ENCODE data around the gene ZNF408.
A peak's percentile ranks its signal among the peaks of the same experiment; 100 is the strongest.

Gene ZNF408

GRCh38 chr11:46681814-46682213 lies 19.0 kb upstream of the ZNF408 start:
- no peaks in the 10 kb centered on the region for H3K27me3 ChIP-seq (ENCODE audit: control insufficient read depth in 2 of 2, insufficient read depth in 2 of 2, low read length in 2 of 2)
- no peaks in the 10 kb centered on the region for H3K9me3 ChIP-seq (ENCODE audit: control insufficient read depth in 2 of 2, low read length in 2 of 2)
- H3K36me3 ChIP-seq (ENCODE audit: control insufficient read depth in 2 of 2, insufficient read depth in 2 of 2, low read length in 2 of 2): peaks cover 59 to 63% of the 10 kb centered on the region in 2 donors
- no peak overlapping the region for H3K4me3 ChIP-seq (ENCODE audit: low read length in 2 of 2)
- H3K4me1 ChIP-seq (ENCODE audit: control insufficient read depth in 2 of 2, insufficient read depth in 2 of 2, low read length in 2 of 2): no peaks in the 10 kb centered on the region
- no peak overlapping the region for H3K9ac ChIP-seq (ENCODE audit: low read depth in 1 of 2, low read length in 2 of 2)
- no peak overlapping the region for H3K27ac ChIP-seq (ENCODE audit: low read depth in 2 of 2, low read length in 2 of 2)

GRCh38 chr11:46682773-46683752 lies 17.8 kb upstream of the ZNF408 start:
- no peaks in the 10 kb centered on the region for H3K27me3 ChIP-seq (ENCODE audit: control insufficient read depth in 2 of 2, insufficient read depth in 2 of 2, low read length in 2 of 2)
- no peak overlapping the region for H3K4me3 ChIP-seq (ENCODE audit: low read length in 2 of 2)
- H3K27ac ChIP-seq (ENCODE audit: low read depth in 2 of 2, low read length in 2 of 2): no peak overlapping the region
- H3K9ac ChIP-seq (ENCODE audit: low read depth in 1 of 2, low read length in 2 of 2): no peak overlapping the region
- no peaks in the 10 kb centered on the region for H3K9me3 ChIP-seq (ENCODE audit: control insufficient read depth in 2 of 2, low read length in 2 of 2)
- peaks cover 63 to 69% of the 10 kb centered on the region in 2 donors for H3K36me3 ChIP-seq (ENCODE audit: control insufficient read depth in 2 of 2, insufficient read depth in 2 of 2, low read length in 2 of 2)
- H3K4me1 ChIP-seq (ENCODE audit: control insufficient read depth in 2 of 2, insufficient read depth in 2 of 2, low read length in 2 of 2): no peaks in the 10 kb centered on the region

GRCh38 chr11:46684367-46684766 lies 16.5 kb upstream of the ZNF408 start:
- no peaks in the 10 kb centered on the region for H3K27me3 ChIP-seq (ENCODE audit: control insufficient read depth in 2 of 2, insufficient read depth in 2 of 2, low read length in 2 of 2)
- H3K9ac ChIP-seq (ENCODE audit: low read depth in 1 of 2, low read length in 2 of 2): no peak overlapping the region
- no peak overlapping the region for H3K4me3 ChIP-seq (ENCODE audit: low read length in 2 of 2)
- no peaks in the 10 kb centered on the region for H3K9me3 ChIP-seq (ENCODE audit: control insufficient read depth in 2 of 2, low read length in 2 of 2)
- peaks cover 54 to 66% of the 10 kb centered on the region in 2 donors for H3K36me3 ChIP-seq (ENCODE audit: control insufficient read depth in 2 of 2, insufficient read depth in 2 of 2, low read length in 2 of 2)
- no peaks in the 10 kb centered on the region for H3K4me1 ChIP-seq (ENCODE audit: control insufficient read depth in 2 of 2, insufficient read depth in 2 of 2, low read length in 2 of 2)
- no peak overlapping the region for H3K27ac ChIP-seq (ENCODE audit: low read depth in 2 of 2, low read length in 2 of 2)

- H3K9ac ChIP-seq (ENCODE audit: low read depth in 1 of 2, low read length in 2 of 2): no peak overlapping the region
- H3K27ac ChIP-seq (ENCODE audit: low read depth in 2 of 2, low read length in 2 of 2): peak overlapping the region in 1 of 2 donors; percentile 2
Measured at GRCh38 chr11:46686886-46687795, 13.7 kb upstream of the ZNF408 start.

GRCh38 chr11:46690702-46691101 lies 10.1 kb upstream of the ZNF408 start:
- H3K9ac ChIP-seq (ENCODE audit: low read depth in 1 of 2, low read length in 2 of 2): no peak overlapping the region

More at GRCh38 chr11:46686886-46687795, 13.7 kb upstream of the ZNF408 start:
- no peaks in the 10 kb centered on the region for H3K27me3 ChIP-seq (ENCODE audit: control insufficient read depth in 2 of 2, insufficient read depth in 2 of 2, low read length in 2 of 2)
- H3K9me3 ChIP-seq (ENCODE audit: control insufficient read depth in 2 of 2, low read length in 2 of 2): no peaks in the 10 kb centered on the region
- no peak overlapping the region for H3K4me3 ChIP-seq (ENCODE audit: low read length in 2 of 2)
- peaks cover 38 to 55% of the 10 kb centered on the region in 2 donors for H3K36me3 ChIP-seq (ENCODE audit: control insufficient read depth in 2 of 2, insufficient read depth in 2 of 2, low read length in 2 of 2)
- H3K4me1 ChIP-seq (ENCODE audit: control insufficient read depth in 2 of 2, insufficient read depth in 2 of 2, low read length in 2 of 2): no peaks in the 10 kb centered on the region

GRCh38 chr11:46692450-46692849 lies 8.4 kb upstream of the ZNF408 start:
- Histone ChIP-seq H3K9me3 (ENCODE audit: control insufficient read depth in 2 of 2, low read length in 2 of 2) (no peaks in the 10 kb centered on the region), H3K9ac (ENCODE audit: low read depth in 1 of 2, low read length in 2 of 2) (no peak overlapping the region), H3K4me3 (ENCODE audit: low read length in 2 of 2) (no peak overlapping the region), H3K4me1 (ENCODE audit: control insufficient read depth in 2 of 2, insufficient read depth in 2 of 2, low read length in 2 of 2) (peaks cover 2 to 6% of the 10 kb centered on the region in 2 donors), H3K36me3 (ENCODE audit: control insufficient read depth in 2 of 2, insufficient read depth in 2 of 2, low read length in 2 of 2) (peaks cover 52 to 66% of the 10 kb centered on the region in 2 donors), H3K27me3 (ENCODE audit: control insufficient read depth in 2 of 2, insufficient read depth in 2 of 2, low read length in 2 of 2) (no peaks in the 10 kb centered on the region), H3K27ac (ENCODE audit: low read depth in 2 of 2, low read length in 2 of 2) (no peak overlapping the region)

More at GRCh38 chr11:46690702-46691101, 10.1 kb upstream of the ZNF408 start:
- Histone ChIP-seq H3K4me3 (ENCODE audit: low read length in 2 of 2) (no peak overlapping the region), H3K27ac (ENCODE audit: low read depth in 2 of 2, low read length in 2 of 2) (no peak overlapping the region), H3K9me3 (ENCODE audit: control insufficient read depth in 2 of 2, low read length in 2 of 2) (no peaks in the 10 kb centered on the region), H3K4me1 (ENCODE audit: control insufficient read depth in 2 of 2, insufficient read depth in 2 of 2, low read length in 2 of 2) (no peaks in the 10 kb centered on the region), H3K36me3 (ENCODE audit: control insufficient read depth in 2 of 2, insufficient read depth in 2 of 2, low read length in 2 of 2) (peaks cover 54 to 68% of the 10 kb centered on the region in 2 donors), H3K27me3 (ENCODE audit: control insufficient read depth in 2 of 2, insufficient read depth in 2 of 2, low read length in 2 of 2) (no peaks in the 10 kb centered on the region)

GRCh38 chr11:46693597-46694012 lies 7.2 kb upstream of the ZNF408 start:
- H3K27me3 ChIP-seq (ENCODE audit: control insufficient read depth in 2 of 2, insufficient read depth in 2 of 2, low read length in 2 of 2): no peaks in the 10 kb centered on the region
- no peak overlapping the region for H3K4me3 ChIP-seq (ENCODE audit: low read length in 2 of 2)
- H3K9me3 ChIP-seq (ENCODE audit: control insufficient read depth in 2 of 2, low read length in 2 of 2): no peaks in the 10 kb centered on the region
- H3K4me1 ChIP-seq (ENCODE audit: control insufficient read depth in 2 of 2, insufficient read depth in 2 of 2, low read length in 2 of 2): peaks cover 6 to 14% of the 10 kb centered on the region in 2 donors
- no peak overlapping the region for H3K9ac ChIP-seq (ENCODE audit: low read depth in 1 of 2, low read length in 2 of 2)
- no peak overlapping the region for H3K27ac ChIP-seq (ENCODE audit: low read depth in 2 of 2, low read length in 2 of 2)
- H3K36me3 ChIP-seq (ENCODE audit: control insufficient read depth in 2 of 2, insufficient read depth in 2 of 2, low read length in 2 of 2): peaks cover 42 to 55% of the 10 kb centered on the region in 2 donors

GRCh38 chr11:46694072-46694471 lies 6.8 kb upstream of the ZNF408 start:
- peaks cover 42 to 54% of the 10 kb centered on the region in 2 donors for H3K36me3 ChIP-seq (ENCODE audit: control insufficient read depth in 2 of 2, insufficient read depth in 2 of 2, low read length in 2 of 2)
- no peaks in the 10 kb centered on the region for H3K9me3 ChIP-seq (ENCODE audit: control insufficient read depth in 2 of 2, low read length in 2 of 2)

GRCh38 chr11:46694607-46695006 lies 6.2 kb upstream of the ZNF408 start:
- H3K4me1 ChIP-seq (ENCODE audit: control insufficient read depth in 2 of 2, insufficient read depth in 2 of 2, low read length in 2 of 2): peaks cover 13 to 22% of the 10 kb centered on the region in 2 donors

More at GRCh38 chr11:46694072-46694471, 6.8 kb upstream of the ZNF408 start:
- H3K4me1 ChIP-seq (ENCODE audit: control insufficient read depth in 2 of 2, insufficient read depth in 2 of 2, low read length in 2 of 2): peaks cover 11 to 18% of the 10 kb centered on the region in 2 donors
- no peaks in the 10 kb centered on the region for H3K27me3 ChIP-seq (ENCODE audit: control insufficient read depth in 2 of 2, insufficient read depth in 2 of 2, low read length in 2 of 2)
- no peak overlapping the region for H3K4me3 ChIP-seq (ENCODE audit: low read length in 2 of 2)
- no peak overlapping the region for H3K27ac ChIP-seq (ENCODE audit: low read depth in 2 of 2, low read length in 2 of 2)
- H3K9ac ChIP-seq (ENCODE audit: low read depth in 1 of 2, low read length in 2 of 2): no peak overlapping the region

More at GRCh38 chr11:46694607-46695006, 6.2 kb upstream of the ZNF408 start:
- H3K4me3 ChIP-seq (ENCODE audit: low read length in 2 of 2): no peak overlapping the region
- H3K36me3 ChIP-seq (ENCODE audit: control insufficient read depth in 2 of 2, insufficient read depth in 2 of 2, low read length in 2 of 2): peaks cover 42 to 51% of the 10 kb centered on the region in 2 donors
- no peak overlapping the region for H3K9ac ChIP-seq (ENCODE audit: low read depth in 1 of 2, low read length in 2 of 2)
- no peak overlapping the region for H3K27ac ChIP-seq (ENCODE audit: low read depth in 2 of 2, low read length in 2 of 2)
- no peaks in the 10 kb centered on the region for H3K27me3 ChIP-seq (ENCODE audit: control insufficient read depth in 2 of 2, insufficient read depth in 2 of 2, low read length in 2 of 2)
- H3K9me3 ChIP-seq (ENCODE audit: control insufficient read depth in 2 of 2, low read length in 2 of 2): no peaks in the 10 kb centered on the region
